Suppressor macrophage treated with lipopolysaccharide for 1 hour (primary cell): Measurements from ENCODE around the gene KRT79.
"Not testable (repeated sequence)": the region's sequence is repeated elsewhere in the genome, so short reads cannot be mapped to it uniquely, and the experiment has no call there.

Source experiments
- DNase-seq, 3 donors: peaks; one replicate each; pipeline ENCODE4 v3.0.0-alpha.2; 2020 to 2022

The KRT79 gene

GRCh38 chr12:52860102-52860823 lies 26.2 kb upstream of the KRT79 start:
- DNase-seq: peak; percentile 59 to 78 (median 77)

GRCh38 chr12:52857500-52857899 lies 23.4 kb upstream of the KRT79 start:
- DNase-seq: no peak

DNA sequence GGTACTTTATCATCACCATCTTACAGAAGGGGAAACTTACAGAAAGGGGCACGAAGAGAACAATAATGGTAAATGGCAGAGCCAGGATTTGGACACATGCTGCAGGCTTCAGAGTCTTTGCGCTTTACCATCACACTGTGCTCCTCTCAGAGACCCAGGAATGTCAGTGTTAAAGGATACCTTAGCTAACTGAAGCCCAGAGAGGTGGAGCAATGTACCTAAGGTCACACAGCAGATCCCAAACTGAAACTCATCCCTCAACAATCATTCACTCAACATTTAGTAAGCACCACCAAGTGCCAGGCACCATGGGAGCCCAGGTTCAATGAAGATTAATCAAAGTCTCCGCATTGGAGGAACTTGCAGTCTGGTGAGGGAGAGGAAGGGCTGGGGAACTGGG lies 22.7 kb upstream of the KRT79 start:
- DNase-seq: no peak

DNA sequence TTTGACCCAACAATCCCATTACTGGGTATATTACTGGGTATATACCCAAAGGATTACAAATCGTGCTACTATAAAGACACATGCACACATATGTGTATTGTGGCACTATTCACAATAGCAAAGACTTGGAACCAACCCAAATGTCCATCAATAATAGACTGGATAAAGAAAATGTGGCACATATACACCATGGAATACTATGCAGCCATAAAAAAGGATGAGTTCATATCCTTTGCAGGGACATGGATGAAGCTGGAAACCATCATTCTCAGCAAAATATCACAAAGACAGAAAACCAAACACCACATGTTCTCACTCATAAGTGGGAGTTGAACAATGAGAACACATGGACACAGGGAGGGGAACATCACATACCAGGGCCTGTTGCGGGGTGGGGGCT lies 22.0 kb upstream of the KRT79 start:
- not testable (repeated sequence) for DNase-seq

GRCh38 chr12:52851787-52852186 lies 17.7 kb upstream of the KRT79 start:
- no peak for DNase-seq

DNA sequence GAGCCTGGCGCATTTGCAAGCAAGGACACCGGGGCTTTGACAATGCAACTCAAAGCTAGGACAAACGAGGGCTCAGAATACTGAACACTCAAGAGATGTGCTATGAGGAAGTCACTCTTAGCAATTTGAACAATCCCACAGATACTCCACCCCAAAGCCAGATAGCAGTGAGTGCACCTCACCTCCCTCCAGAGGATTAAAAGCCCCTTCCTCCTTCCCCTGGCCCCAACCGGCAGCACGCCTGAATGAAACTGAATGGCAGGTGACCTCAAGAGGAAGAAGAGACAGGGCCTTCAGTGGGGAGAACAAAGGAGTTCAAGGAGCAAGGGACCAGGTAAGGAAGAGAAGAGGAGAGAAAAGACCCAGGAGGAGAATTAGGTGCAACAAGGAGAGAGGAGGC lies 16.6 kb upstream of the KRT79 start:
- no peak for DNase-seq

- no peak for DNase-seq
These were observed 15.4 kb upstream of the KRT79 start for GRCh38 chr12:52849511-52849910.

DNA sequence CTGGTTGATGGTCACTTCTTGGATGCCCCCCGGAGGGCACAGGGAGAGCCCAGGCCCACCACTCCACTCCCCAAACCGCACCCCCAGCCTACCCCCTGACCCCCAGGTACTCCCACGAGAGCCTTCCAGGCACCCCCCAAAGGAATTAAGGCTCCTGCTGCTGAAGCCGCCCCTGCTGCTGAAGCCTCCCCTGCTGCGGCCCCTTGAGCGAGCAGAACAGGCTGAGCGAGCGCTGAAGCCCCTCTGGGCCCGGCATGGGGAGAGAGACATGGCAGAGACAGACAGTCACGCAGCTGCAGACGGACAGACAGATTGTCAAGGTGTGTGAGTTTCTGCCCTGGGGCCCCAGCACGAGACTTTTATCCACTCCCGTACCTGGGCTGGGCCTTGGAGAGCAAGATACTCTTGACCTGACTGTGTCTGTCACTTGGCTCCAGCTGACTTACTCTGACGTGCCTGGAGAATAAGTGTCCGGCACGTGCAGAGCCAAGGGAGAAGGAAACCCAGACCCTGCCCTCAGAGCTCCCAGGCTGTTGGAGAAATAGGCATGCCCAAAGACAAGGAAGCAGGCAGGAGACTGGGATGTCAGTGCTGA lies 14.6 kb upstream of the KRT79 start, which contains the start of gene KRT78:
TSS of gene KRT78 (minus strand) at position 334 of the 595 bp plus-strand sequence. CDS start at position 270, 64 bp downstream.
- no peak for DNase-seq

GRCh38 chr12:52847335-52848102 lies 13.4 kb upstream of the KRT79 start:
- DNase-seq: peak; percentile 82 to 88 (median 84)

DNA sequence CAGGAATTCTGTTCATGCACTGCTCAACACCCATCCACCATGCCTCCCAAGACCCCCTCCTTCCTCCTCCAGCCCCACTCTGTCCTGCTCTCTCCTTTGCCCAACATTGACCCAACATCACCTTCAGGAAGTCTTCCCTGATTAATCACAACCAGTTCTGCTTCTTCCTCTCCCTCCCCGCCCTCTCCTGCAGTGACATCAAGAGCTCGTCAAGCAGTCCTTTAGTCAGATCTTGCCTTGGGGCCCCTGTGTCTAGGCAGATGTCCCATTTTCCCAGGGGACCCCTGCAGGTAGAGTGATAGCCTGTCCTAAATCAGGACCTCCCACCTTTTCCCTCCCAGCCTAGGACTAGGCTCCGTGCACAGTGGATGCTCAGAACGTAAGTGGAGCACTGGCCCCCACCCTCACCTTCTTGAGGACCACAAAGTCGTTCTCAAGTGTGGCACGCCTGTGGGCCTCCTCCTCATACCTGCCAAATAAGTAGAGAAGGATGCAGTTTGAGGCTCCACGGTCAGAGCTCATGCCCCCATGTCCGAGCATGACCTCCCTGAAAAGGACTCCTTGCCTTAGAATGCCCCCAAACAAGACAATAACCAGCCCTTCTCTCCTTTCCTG lies 12.4 kb upstream of the KRT79 start:
- peak in 2 of 3 donors; percentile 34 to 44 for DNase-seq

DNA sequence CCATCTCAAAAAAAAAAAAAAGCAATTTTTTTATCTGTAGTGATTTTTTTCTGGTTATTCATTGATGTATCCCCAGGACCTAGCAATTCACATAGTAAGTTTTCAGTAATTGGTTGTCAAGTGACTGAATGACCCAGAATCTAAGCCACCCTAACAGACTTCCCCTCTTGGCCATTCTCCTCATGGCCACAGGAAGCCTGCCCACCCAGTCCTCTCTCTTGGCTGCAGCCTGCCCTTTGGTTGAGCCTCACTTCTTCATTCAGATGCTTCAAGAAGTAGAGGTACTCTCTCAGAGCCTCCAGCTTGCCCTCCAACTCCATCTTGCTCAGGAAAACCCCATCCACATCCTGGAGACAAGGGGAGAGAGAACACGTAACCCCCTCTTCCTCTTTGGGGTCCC lies 11.8 kb upstream of the KRT79 start:
- no peak for DNase-seq

DNA sequence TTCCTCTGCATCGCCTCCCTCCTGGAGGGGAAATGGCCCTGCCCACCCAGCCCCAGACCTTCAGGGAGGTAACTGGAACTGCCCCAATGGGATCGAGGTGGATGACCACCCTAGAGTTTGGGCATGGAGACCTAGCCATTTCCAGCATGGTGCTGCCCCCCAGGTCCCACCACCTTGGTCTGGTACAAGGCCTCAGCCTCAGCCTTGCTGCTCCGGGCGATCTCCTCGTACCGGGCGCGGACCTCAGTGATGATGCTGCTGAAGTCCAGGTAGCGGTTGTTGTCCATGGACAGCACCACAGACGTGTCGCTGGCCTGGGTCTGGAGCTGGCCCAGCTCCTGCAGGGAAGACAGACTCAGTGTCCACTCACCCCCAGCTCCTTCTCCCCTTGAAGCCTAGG lies 10.3 kb upstream of the KRT79 start:
- DNase-seq: no peak

- no peak for DNase-seq
These were observed 5.5 kb upstream of the KRT79 start for GRCh38 chr12:52839436-52840105.

DNA sequence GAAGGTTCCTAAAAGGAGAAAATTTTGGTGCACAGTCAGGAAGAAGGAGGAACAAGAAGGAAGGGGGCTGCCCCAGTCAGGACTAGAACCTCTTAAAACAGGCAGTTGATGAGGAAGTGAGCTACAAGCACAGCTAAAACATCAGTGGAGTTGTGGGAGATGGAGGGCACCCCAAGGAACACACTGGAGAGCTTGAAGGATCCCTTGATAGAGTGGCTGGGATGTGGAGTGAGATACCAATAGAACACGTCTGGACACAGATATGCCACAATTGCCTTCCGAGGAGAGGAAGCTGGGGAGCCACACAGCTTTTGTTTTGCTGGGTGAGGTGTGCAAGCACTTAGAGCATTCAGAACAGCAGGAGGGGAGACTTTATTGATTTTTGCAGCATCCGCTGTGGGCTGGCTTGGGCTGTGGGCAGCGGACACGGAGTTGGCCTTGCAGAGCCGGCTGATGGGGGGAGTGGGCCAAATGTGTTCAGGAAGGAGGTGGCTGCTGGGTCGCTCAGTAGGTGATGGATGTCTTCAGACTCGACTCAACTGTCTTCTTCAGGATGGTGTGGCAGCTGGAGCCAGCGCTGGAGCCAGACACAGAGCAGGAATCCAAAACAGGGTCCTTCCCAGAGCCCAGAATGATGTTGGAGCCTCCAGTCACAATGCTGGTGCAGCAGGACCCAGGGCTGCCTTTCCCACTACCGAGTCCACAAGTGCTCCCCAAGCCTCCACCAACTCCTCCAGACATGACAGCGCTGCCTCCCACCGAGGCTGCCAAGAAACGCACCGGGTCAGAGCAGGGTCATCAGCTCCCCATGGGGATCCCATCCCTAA lies 4.7 kb upstream of the KRT79 start:
- DNase-seq: peak; percentile 70 to 76 (median 72)

GRCh38 chr12:52837781-52838608 lies 3.9 kb upstream of the KRT79 start:
- DNase-seq: no peak

GRCh38 chr12:52837413-52837741 lies 3.3 kb upstream of the KRT79 start:
- peak; percentile 78 to 84 (median 81) for DNase-seq

- no peak for DNase-seq
These were observed 2.6 kb upstream of the KRT79 start for GRCh38 chr12:52836491-52837412.

DNA sequence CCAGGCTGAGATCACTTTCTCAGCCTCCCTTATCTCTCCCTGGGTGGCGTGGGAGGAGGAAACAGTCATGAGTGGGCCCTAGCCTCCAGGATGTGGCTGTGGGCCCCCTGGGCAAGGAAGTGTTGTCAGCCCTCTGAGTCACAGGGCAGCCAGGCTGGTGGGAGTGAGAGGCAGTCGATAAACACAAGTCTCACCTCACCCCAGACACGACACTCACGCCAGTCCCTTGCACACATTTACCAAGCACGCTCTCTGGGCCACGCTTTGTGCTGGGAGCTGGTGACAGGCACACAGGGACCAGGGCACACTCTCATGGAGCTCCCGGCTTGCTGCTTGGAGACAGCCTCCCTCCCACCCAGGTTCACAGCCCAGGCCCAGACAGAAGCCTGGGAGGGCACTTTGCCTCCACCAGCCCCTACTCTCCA lies 1.9 kb upstream of the KRT79 start:
- DNase-seq: peak; percentile 88 to 90 (median 89)

DNA sequence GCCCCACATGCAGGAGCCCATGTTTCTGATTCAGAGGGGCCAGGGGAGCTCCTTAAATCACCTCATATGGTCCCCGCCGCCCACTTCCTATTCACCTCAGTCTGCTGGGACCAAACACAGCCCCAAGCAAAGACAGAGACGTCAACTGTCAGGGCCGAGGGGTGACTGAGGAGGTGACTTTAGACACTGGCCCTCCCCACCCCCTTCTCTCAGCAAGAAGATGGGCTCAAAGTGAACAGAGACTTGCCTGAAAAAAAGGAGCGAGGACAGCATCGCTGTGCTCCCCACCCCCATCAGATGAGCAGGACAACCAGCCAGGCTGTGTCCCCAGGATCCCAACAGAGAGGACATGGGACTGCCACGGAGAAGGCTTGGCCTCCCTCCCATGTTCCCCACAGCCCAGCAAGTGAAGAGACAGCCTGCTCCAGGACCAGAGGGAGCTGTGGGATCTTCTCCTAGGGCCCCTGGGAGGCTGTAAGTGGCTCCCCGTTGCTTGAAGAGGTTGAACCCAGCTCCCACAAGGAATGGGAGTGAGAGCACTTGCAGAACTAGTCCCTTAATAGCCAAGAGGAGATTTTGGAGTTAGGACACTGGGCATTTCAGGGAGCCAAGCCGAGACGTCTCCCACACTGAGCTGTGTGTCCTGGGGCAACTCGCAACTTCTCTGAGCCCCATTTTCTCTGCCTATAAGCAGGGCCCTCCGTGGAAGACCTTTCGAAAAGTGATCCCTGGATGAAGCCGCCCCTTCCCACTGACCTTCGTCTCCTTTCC lies 1.3 kb upstream of the KRT79 start:
- no peak for DNase-seq
